Liver (tissue), 9 donors: ENCODE measurements around the gene GPR87. TPM values are rescaled to one million over a fixed set of nuclear protein-coding genes. Genes with fewer than 3 reads are reported as not detected.

Experiments used
- DNase-seq: peaks from one replicate; pipeline ENCODE4 v3.0.0-alpha.2; 2017; ENCODE audit warnings: low spot score
- H3K27ac ChIP-seq, 2 donors: one replicate each; pipeline ENCODE4 v1.7.0; 2013; ENCODE audit warnings: inconsistent platforms in 2 of 2, low read length in 2 of 2, control low read depth in 1 of 2, low read depth in 1 of 2, mild to moderate bottlenecking in 1 of 2
- H3K27me3 ChIP-seq, 4 donors: one replicate each; pipeline versions ENCODE4 v1.6.1 to v1.7.0; 2013; ENCODE audit warnings: low read length in 3 of 4, inconsistent platforms in 1 of 4, mild to moderate bottlenecking in 1 of 4, moderate library complexity in 1 of 4; ENCODE audit not compliant: control insufficient read depth in 4 of 4, insufficient read depth in 4 of 4
- H3K36me3 ChIP-seq, 4 donors: one replicate each; pipeline versions ENCODE4 v1.6.1 to v1.7.0; 2013; ENCODE audit warnings: low read length in 3 of 4, mild to moderate bottlenecking in 3 of 4, low read depth in 1 of 4, moderate library complexity in 1 of 4; ENCODE audit not compliant: control insufficient read depth in 4 of 4, insufficient read depth in 3 of 4
- H3K4me1 ChIP-seq, 4 donors: one replicate each; pipeline versions ENCODE4 v1.6.1 to v1.7.0; 2013; ENCODE audit warnings: low read length in 3 of 4, mild to moderate bottlenecking in 3 of 4, moderate library complexity in 1 of 4; ENCODE audit not compliant: control insufficient read depth in 4 of 4, insufficient read depth in 4 of 4
- H3K4me3 ChIP-seq, 3 donors: one replicate each; pipeline versions ENCODE4 v1.6.1 to v1.7.0; 2013; ENCODE audit warnings: low read length in 3 of 3, control low read depth in 1 of 3, low read depth in 1 of 3, mild to moderate bottlenecking in 1 of 3
- H3K9ac ChIP-seq, 2 donors: one replicate each; pipeline ENCODE4 v1.7.0; 2013; ENCODE audit warnings: low read length in 2 of 2, mild to moderate bottlenecking in 2 of 2, moderate library complexity in 2 of 2, control low read depth in 1 of 2, low read depth in 1 of 2
- H3K9me3 ChIP-seq, 4 donors: one replicate each; pipeline versions ENCODE4 v1.6.1 to v1.7.0; 2013; ENCODE audit warnings: low read length in 3 of 4; ENCODE audit not compliant: control insufficient read depth in 4 of 4
- CTCF ChIP-seq: fragments of 150-350 bp; IDR thresholded peaks from 2 replicates; pipeline ENCODE4 v1.5.1; 2017; ENCODE audit warnings: improper control_type of control experiment, low read depth, low read length; ENCODE audit not compliant: missing input control
- EGR1 ChIP-seq, 2 donors: IDR thresholded peaks; 2 replicates each; pipeline ENCODE4 v1.6.1; 2016 to 2018; ENCODE audit warnings: antibody characterized with exemption in 2 of 2, low read depth in 2 of 2
- FOXA1 ChIP-seq: IDR thresholded peaks from 2 replicates; pipeline ENCODE4 v1.6.1; 2016; ENCODE audit warnings: antibody characterized with exemption
- FOXA2 ChIP-seq: IDR thresholded peaks from 2 replicates; pipeline ENCODE4 v1.6.1; 2016; ENCODE audit warnings: antibody characterized with exemption
- GABPA ChIP-seq, 2 donors: IDR thresholded peaks in 1 of 2; conservative IDR thresholded peaks in 1 of 2; 2 replicates each; pipeline ENCODE4 v1.6.1; 2016; ENCODE audit warnings: antibody characterized with exemption in 2 of 2, mild to moderate bottlenecking in 1 of 2, moderate library complexity in 1 of 2
- HNF4A ChIP-seq, 2 donors: conservative IDR thresholded peaks; 2 replicates each; pipeline ENCODE4 v1.6.1; 2016; ENCODE audit warnings: antibody characterized with exemption in 2 of 2, mild to moderate bottlenecking in 2 of 2
- HNF4G ChIP-seq: IDR thresholded peaks from 2 replicates; pipeline ENCODE4 v1.6.1; 2016; ENCODE audit warnings: antibody characterized with exemption
- JUND ChIP-seq, 2 donors: IDR thresholded peaks; 2 replicates each; pipeline ENCODE4 v1.6.1; 2016; ENCODE audit warnings: antibody characterized with exemption in 2 of 2
- MAX ChIP-seq: IDR thresholded peaks from 2 replicates; pipeline ENCODE4 v1.6.1; 2016; ENCODE audit warnings: antibody characterized with exemption
- NR2F2 ChIP-seq: IDR thresholded peaks from 2 replicates; pipeline ENCODE4 v1.6.1; 2016; ENCODE audit warnings: antibody characterized with exemption
- RAD21 ChIP-seq, 2 donors: IDR thresholded peaks; 2 replicates each; pipeline ENCODE4 v1.6.1; 2016; ENCODE audit warnings: antibody characterized with exemption in 2 of 2, mild to moderate bottlenecking in 2 of 2
- RXRA ChIP-seq, 2 donors: IDR thresholded peaks; 2 replicates each; pipeline ENCODE4 v1.6.1; 2017 to 2018; ENCODE audit warnings: antibody characterized with exemption in 2 of 2, mild to moderate bottlenecking in 1 of 2
- SP1 ChIP-seq: IDR thresholded peaks from 2 replicates; pipeline ENCODE4 v1.6.1; 2018; ENCODE audit warnings: antibody characterized with exemption, mild to moderate bottlenecking
- TAF1 ChIP-seq: conservative IDR thresholded peaks from 2 replicates; pipeline ENCODE4 v1.6.1; 2016; ENCODE audit warnings: antibody characterized with exemption, mild to moderate bottlenecking
- YY1 ChIP-seq: IDR thresholded peaks from 2 replicates; pipeline ENCODE4 v1.6.1; 2016; ENCODE audit warnings: antibody characterized with exemption, mild to moderate bottlenecking
- WGBS: extraction: QIAGEN DNeasy Blood & Tissue Kit; methylation state at CpG from one replicate; pipeline ENCODE4 v1.1.7; 2013; 5-methylcytosine and 5-hydroxymethylcytosine counted together
- polyA plus RNA-seq, 2 donors: library from polyadenylated mRNA; stranded (reverse) in 1 of 2; unstranded in 1 of 2; fragments of 200-250 nt in 1 of 2; fragments of >200 nt in 1 of 2; fragmentation: Nextera tagmentation in 1 of 2; extraction: Ambion mirVana in 1 of 2; gene quantifications; one replicate each; pipeline versions ENCODE4 v1.2.1 to v1.2.3, GENCODE V29; 2013 to 2015
- total RNA-seq, 2 donors: library from RNA; depleted of rRNA; stranded (reverse); fragments of >200 nt; gene quantifications; one replicate each; pipeline ENCODE4 v1.2.3, GENCODE V29; 2014
- TF ChIP-seq, protein P1 (sequence below): IDR thresholded peaks from 2 replicates; pipeline ENCODE4 v1.6.1; 2016; ENCODE audit warnings: antibody characterized with exemption, mild to moderate bottlenecking
- TF ChIP-seq, protein P2 (sequence below): IDR thresholded peaks from 2 replicates; pipeline ENCODE4 v1.6.1; 2016; ENCODE audit warnings: antibody characterized with exemption
- TF ChIP-seq, protein P3 (sequence below): IDR thresholded peaks from 2 replicates; pipeline ENCODE4 v1.6.1; 2016; ENCODE audit warnings: antibody characterized with exemption
- donor health status: healthy.
- donor health status: healthy.
- donor health status: healthy.
- donor health status: healthy.
- donor health status: healthy.

The GPR87 gene
- total and polyA plus RNA-seq, 4 donors = not detected

DNA sequence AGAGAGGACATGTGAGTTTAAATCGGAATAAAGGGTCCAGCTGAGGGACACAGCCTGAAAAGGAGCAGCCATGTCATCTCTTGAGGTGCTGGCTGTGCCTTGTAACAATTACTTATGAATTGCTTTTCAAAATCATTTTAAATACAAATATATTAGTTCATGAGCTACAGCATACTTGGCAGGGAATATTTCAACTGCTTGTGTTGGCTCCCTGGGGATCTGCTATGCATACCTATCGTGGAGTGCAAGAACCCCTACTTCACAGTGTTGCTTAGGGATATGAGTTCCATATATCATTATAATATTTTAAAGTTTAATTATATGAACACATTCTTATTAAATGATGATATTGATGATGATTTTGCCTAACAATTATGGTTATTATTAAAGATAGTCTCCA, 19.2 kb downstream of the GPR87 start:
- H3K27ac ChIP-seq = no peak overlapping the region
- H3K27me3 ChIP-seq = peaks cover 0 to 2% (median 0%) of the 10 kb centered on the region in 4 donors
- no peak overlapping the region for H3K9ac ChIP-seq
- DNase-seq = no peak
- 67% methylated on average over 2 of the region's 2 CpGs for WGBS
- H3K36me3 ChIP-seq = no peaks in the 10 kb centered on the region
- no peak for TF ChIP-seq JUND (IDR thresholded peaks at IDR 0.05)
- TF ChIP-seq FOXA2 = no peak
- TF ChIP-seq MAX = no peak
- TF ChIP-seq, protein P1, sequence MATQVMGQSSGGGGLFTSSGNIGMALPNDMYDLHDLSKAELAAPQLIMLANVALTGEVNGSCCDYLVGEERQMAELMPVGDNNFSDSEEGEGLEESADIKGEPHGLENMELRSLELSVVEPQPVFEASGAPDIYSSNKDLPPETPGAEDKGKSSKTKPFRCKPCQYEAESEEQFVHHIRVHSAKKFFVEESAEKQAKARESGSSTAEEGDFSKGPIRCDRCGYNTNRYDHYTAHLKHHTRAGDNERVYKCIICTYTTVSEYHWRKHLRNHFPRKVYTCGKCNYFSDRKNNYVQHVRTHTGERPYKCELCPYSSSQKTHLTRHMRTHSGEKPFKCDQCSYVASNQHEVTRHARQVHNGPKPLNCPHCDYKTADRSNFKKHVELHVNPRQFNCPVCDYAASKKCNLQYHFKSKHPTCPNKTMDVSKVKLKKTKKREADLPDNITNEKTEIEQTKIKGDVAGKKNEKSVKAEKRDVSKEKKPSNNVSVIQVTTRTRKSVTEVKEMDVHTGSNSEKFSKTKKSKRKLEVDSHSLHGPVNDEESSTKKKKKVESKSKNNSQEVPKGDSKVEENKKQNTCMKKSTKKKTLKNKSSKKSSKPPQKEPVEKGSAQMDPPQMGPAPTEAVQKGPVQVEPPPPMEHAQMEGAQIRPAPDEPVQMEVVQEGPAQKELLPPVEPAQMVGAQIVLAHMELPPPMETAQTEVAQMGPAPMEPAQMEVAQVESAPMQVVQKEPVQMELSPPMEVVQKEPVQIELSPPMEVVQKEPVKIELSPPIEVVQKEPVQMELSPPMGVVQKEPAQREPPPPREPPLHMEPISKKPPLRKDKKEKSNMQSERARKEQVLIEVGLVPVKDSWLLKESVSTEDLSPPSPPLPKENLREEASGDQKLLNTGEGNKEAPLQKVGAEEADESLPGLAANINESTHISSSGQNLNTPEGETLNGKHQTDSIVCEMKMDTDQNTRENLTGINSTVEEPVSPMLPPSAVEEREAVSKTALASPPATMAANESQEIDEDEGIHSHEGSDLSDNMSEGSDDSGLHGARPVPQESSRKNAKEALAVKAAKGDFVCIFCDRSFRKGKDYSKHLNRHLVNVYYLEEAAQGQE = no peak
- no peak for TF ChIP-seq EGR1 (IDR thresholded peaks at IDR 0.05; ENCODE audit: low read depth in 2 of 2)
- TF ChIP-seq, protein P2, sequence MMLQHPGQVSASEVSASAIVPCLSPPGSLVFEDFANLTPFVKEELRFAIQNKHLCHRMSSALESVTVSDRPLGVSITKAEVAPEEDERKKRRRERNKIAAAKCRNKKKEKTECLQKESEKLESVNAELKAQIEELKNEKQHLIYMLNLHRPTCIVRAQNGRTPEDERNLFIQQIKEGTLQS = no peak
- no peak for TF ChIP-seq GABPA (IDR thresholded peaks at IDR 0.05 in 1 of 2, conservative IDR thresholded peaks at IDR 0.05 in 1 of 2)
- TF ChIP-seq SP1 = no peak
- no peak for TF ChIP-seq TAF1
- TF ChIP-seq HNF4A (conservative IDR thresholded peaks at IDR 0.05) = no peak
- TF ChIP-seq NR2F2 = no peak
- TF ChIP-seq, protein P3, sequence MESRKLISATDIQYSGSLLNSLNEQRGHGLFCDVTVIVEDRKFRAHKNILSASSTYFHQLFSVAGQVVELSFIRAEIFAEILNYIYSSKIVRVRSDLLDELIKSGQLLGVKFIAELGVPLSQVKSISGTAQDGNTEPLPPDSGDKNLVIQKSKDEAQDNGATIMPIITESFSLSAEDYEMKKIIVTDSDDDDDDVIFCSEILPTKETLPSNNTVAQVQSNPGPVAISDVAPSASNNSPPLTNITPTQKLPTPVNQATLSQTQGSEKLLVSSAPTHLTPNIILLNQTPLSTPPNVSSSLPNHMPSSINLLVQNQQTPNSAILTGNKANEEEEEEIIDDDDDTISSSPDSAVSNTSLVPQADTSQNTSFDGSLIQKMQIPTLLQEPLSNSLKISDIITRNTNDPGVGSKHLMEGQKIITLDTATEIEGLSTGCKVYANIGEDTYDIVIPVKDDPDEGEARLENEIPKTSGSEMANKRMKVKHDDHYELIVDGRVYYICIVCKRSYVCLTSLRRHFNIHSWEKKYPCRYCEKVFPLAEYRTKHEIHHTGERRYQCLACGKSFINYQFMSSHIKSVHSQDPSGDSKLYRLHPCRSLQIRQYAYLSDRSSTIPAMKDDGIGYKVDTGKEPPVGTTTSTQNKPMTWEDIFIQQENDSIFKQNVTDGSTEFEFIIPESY = no peak
- TF ChIP-seq HNF4G = no peak
- TF ChIP-seq RAD21 (IDR thresholded peaks at IDR 0.05) = no peak
- TF ChIP-seq CTCF = no peak
- no peak for TF ChIP-seq FOXA1
- TF ChIP-seq RXRA (IDR thresholded peaks at IDR 0.05) = no peak
- TF ChIP-seq YY1 = no peak
- H3K9me3 ChIP-seq = no peaks in the 10 kb centered on the region
- no peaks in the 10 kb centered on the region for H3K4me1 ChIP-seq
- H3K4me3 ChIP-seq = no peak overlapping the region

DNA sequence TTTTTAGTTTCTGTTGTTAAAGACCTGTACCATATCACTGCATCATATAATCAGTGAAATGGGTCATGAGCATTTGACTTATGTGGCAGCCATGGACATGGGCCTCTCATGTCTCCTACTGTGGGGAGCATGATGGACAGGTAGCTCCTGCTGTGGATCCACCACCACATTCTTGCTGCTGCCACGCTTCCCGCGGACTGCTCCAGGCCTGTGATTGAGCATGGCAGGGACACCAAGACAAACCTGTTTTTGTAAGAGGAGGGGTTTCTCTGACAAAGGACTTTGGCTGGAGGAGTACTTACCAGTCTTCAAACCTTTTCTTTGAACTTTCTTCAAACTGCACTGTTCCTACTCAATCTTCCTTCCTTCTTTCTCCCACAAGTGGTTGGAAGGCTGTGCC, 20.4 kb downstream of the GPR87 start:
- no peaks in the 10 kb centered on the region for H3K4me1 ChIP-seq
- H3K4me3 ChIP-seq = no peak overlapping the region
- no peak overlapping the region for H3K9ac ChIP-seq
- no peaks in the 10 kb centered on the region for H3K36me3 ChIP-seq
- 84% methylated on average over 3 of the region's 3 CpGs for WGBS
- no peak for DNase-seq
- H3K27ac ChIP-seq = no peak overlapping the region
- H3K27me3 ChIP-seq = peaks cover 0 to 2% (median 0%) of the 10 kb centered on the region in 4 donors
- H3K9me3 ChIP-seq = no peaks in the 10 kb centered on the region
- TF ChIP-seq, protein P3 = no peak
- TF ChIP-seq FOXA1 = no peak
- TF ChIP-seq YY1 = no peak
- TF ChIP-seq TAF1 = no peak
- TF ChIP-seq CTCF = no peak
- no peak for TF ChIP-seq SP1
- TF ChIP-seq RXRA (IDR thresholded peaks at IDR 0.05) = no peak
